Prostate gland (tissue), 2 donors: ENCODE results near the gene VGF.

ENCODE experiments used
- CTCF ChIP-seq, 4 experiments: fragments of 200-600 bp in 2 of 4; fragments of 450-650 bp in 2 of 4; sonication (generic) in 2 of 4; IDR thresholded peaks; 1 replicate in 3 of 4; 2 replicates in 1 of 4; pipeline ENCODE4 v1.5.1; 2016 to 2019; ENCODE audit warnings: antibody characterized with exemption in 4 of 4, mild to moderate bottlenecking in 2 of 4, moderate library complexity in 2 of 4
- POLR2A ChIP-seq: fragments of 450-650 bp; IDR thresholded peaks from one replicate; pipeline ENCODE4 v1.6.1; 2016; ENCODE audit warnings: antibody characterized with exemption, mild to moderate bottlenecking

- no peak for TF ChIP-seq CTCF (IDR thresholded peaks at IDR 0.05)
- no peak for TF ChIP-seq POLR2A
Observed at GRCh38 chr7:101198476-101198875, 33.1 kb upstream of the VGF start.
